Thymus (tissue), 11 donors: ENCODE measurements around the gene LINC00305. TPM values are rescaled to one million over a fixed set of nuclear protein-coding genes. Genes with fewer than 3 reads are reported as not detected.

Experiments
- DNase-seq, 9 donors: peaks; one replicate each; pipeline ENCODE4 v3.0.0-alpha.2; 2013; ENCODE audit warnings: low spot score in 9 of 9, low read depth in 6 of 9, missing footprints in 1 of 9
- H3K27ac ChIP-seq, 2 donors: one replicate each; pipeline ENCODE4 v1.5.1; 2013; ENCODE audit warnings: control low read depth in 1 of 2, low read depth in 1 of 2, low read length in 1 of 2, mild to moderate bottlenecking in 1 of 2, moderate library complexity in 1 of 2
- H3K27me3 ChIP-seq, 2 donors: one replicate each; pipeline ENCODE4 v1.5.1; 2013; ENCODE audit warnings: low read length in 1 of 2; ENCODE audit not compliant: control insufficient read depth in 2 of 2, insufficient read depth in 1 of 2
- H3K36me3 ChIP-seq, 2 donors: one replicate each; pipeline ENCODE4 v1.5.1; 2013; ENCODE audit warnings: low read length in 1 of 2, mild to moderate bottlenecking in 1 of 2, moderate library complexity in 1 of 2; ENCODE audit not compliant: control insufficient read depth in 2 of 2, insufficient read depth in 2 of 2
- H3K4me1 ChIP-seq, 2 donors: one replicate each; pipeline ENCODE4 v1.5.1; 2013; ENCODE audit warnings: low read length in 2 of 2; ENCODE audit not compliant: control insufficient read depth in 2 of 2, insufficient read depth in 2 of 2
- H3K4me3 ChIP-seq, 2 donors: one replicate each; pipeline ENCODE4 v1.5.1; 2013; ENCODE audit warnings: low read length in 2 of 2, control low read depth in 1 of 2, mild to moderate bottlenecking in 1 of 2
- H3K9me3 ChIP-seq, 2 donors: one replicate each; pipeline ENCODE4 v1.5.1; 2013; ENCODE audit warnings: low read length in 1 of 2, mild to moderate bottlenecking in 1 of 2; ENCODE audit not compliant: control insufficient read depth in 2 of 2, insufficient read depth in 1 of 2
- WGBS: extraction: QIAGEN DNeasy Blood & Tissue Kit; methylation state at CpG from one replicate; pipeline ENCODE4 v1.1.7; 2013; 5-methylcytosine and 5-hydroxymethylcytosine counted together
- polyA plus RNA-seq: library from polyadenylated mRNA; stranded (reverse); fragments of 200-250 nt; gene quantifications from one replicate; pipeline ENCODE4 v1.2.3, GENCODE V29; 2013
- total RNA-seq: library from RNA; stranded (reverse); fragments of 120-200 nt; gene quantifications from one replicate; pipeline ENCODE4 v1.2.4, GENCODE V29; 2013
- donor health status: healthy.

The LINC00305 gene
- total and polyA plus RNA-seq, 2 donors = 0.05 TPM

- Histone ChIP-seq H3K4me3 (no peak overlapping the region), H3K4me1 (no peaks in the 10 kb centered on the region), H3K27me3 (no peaks in the 10 kb centered on the region), H3K36me3 (no peaks in the 10 kb centered on the region), H3K27ac (no peak overlapping the region), H3K9me3 (no peaks in the 10 kb centered on the region)
- no peak for DNase-seq
- 96% methylated on average over 2 of the region's 2 CpGs for WGBS
These were observed 17.6 kb downstream of the LINC00305 start for GRCh38 chr18:64131314-64131713.

GRCh38 chr18:64127172-64127571 is 21.7 kb downstream of the LINC00305 start:
- WGBS = 97% methylated on average over 2 of the region's 2 CpGs
- H3K36me3 ChIP-seq = no peaks in the 10 kb centered on the region
- H3K9me3 ChIP-seq = no peaks in the 10 kb centered on the region
- no peaks in the 10 kb centered on the region for H3K4me1 ChIP-seq
- no peak for DNase-seq
- no peak overlapping the region for H3K4me3 ChIP-seq
- H3K27ac ChIP-seq = no peak overlapping the region
- H3K27me3 ChIP-seq = no peaks in the 10 kb centered on the region

- no peaks in the 10 kb centered on the region for H3K9me3 ChIP-seq
- H3K4me1 ChIP-seq = no peaks in the 10 kb centered on the region
- WGBS = 91% methylated on average over 1 of the region's 1 CpG
- H3K27me3 ChIP-seq = no peaks in the 10 kb centered on the region
- H3K4me3 ChIP-seq = no peak overlapping the region
- no peaks in the 10 kb centered on the region for H3K36me3 ChIP-seq
- DNase-seq = no peak
- no peak overlapping the region for H3K27ac ChIP-seq
These were observed 29.0 kb downstream of the LINC00305 start for GRCh38 chr18:64119916-64120315.

- no peak overlapping the region for H3K4me3 ChIP-seq
- H3K27me3 ChIP-seq = no peaks in the 10 kb centered on the region
- H3K4me1 ChIP-seq = no peaks in the 10 kb centered on the region
- no peaks in the 10 kb centered on the region for H3K36me3 ChIP-seq
- H3K9me3 ChIP-seq = no peaks in the 10 kb centered on the region
- no peak overlapping the region for H3K27ac ChIP-seq
- DNase-seq = no peak
- WGBS = over 99% methylated on average over 3 of the region's 3 CpGs
These were observed 30.5 kb downstream of the LINC00305 start for GRCh38 chr18:64118406-64118805.

- no peak for DNase-seq
- Histone ChIP-seq H3K4me3 (no peak overlapping the region), H3K9me3 (no peaks in the 10 kb centered on the region), H3K4me1 (no peaks in the 10 kb centered on the region), H3K27ac (no peak overlapping the region), H3K36me3 (no peaks in the 10 kb centered on the region), H3K27me3 (no peaks in the 10 kb centered on the region)
- WGBS = 65% methylated on average over 5 of the region's 5 CpGs
These were observed 32.2 kb downstream of the LINC00305 start for GRCh38 chr18:64116571-64117175.

- no peaks in the 10 kb centered on the region for H3K9me3 ChIP-seq
- 81% methylated on average over 3 of the region's 3 CpGs for WGBS
- H3K27me3 ChIP-seq = no peaks in the 10 kb centered on the region
- H3K27ac ChIP-seq = no peak overlapping the region
- H3K4me3 ChIP-seq = no peak overlapping the region
- no peaks in the 10 kb centered on the region for H3K36me3 ChIP-seq
- no peaks in the 10 kb centered on the region for H3K4me1 ChIP-seq
- DNase-seq = no peak
These were observed 33.0 kb downstream of the LINC00305 start for GRCh38 chr18:64115881-64116280.

- Histone ChIP-seq H3K27me3 (no peaks in the 10 kb centered on the region), H3K9me3 (no peaks in the 10 kb centered on the region), H3K4me3 (no peak overlapping the region), H3K36me3 (no peaks in the 10 kb centered on the region), H3K27ac (no peak overlapping the region), H3K4me1 (no peaks in the 10 kb centered on the region)
- DNase-seq = no peak
- WGBS = 92% methylated on average over 9 of the region's 9 CpGs
These were observed 36.9 kb downstream of the LINC00305 start for GRCh38 chr18:64111950-64112349.

GRCh38 chr18:64110692-64111480 is 38.0 kb downstream of the LINC00305 start:
- no peaks in the 10 kb centered on the region for H3K36me3 ChIP-seq
- no peak overlapping the region for H3K4me3 ChIP-seq
- no peak overlapping the region for H3K27ac ChIP-seq
- WGBS = 49% methylated on average over 7 of the region's 7 CpGs
- no peak for DNase-seq
- no peaks in the 10 kb centered on the region for H3K4me1 ChIP-seq
- no peaks in the 10 kb centered on the region for H3K9me3 ChIP-seq
- H3K27me3 ChIP-seq = no peaks in the 10 kb centered on the region

- no peaks in the 10 kb centered on the region for H3K36me3 ChIP-seq
- no peak overlapping the region for H3K4me3 ChIP-seq
- H3K9me3 ChIP-seq = no peaks in the 10 kb centered on the region
- DNase-seq = no peak
- no peaks in the 10 kb centered on the region for H3K27me3 ChIP-seq
- WGBS = 97% methylated on average over 4 of the region's 4 CpGs
- H3K27ac ChIP-seq = no peak overlapping the region
- no peaks in the 10 kb centered on the region for H3K4me1 ChIP-seq
These were observed 44.9 kb downstream of the LINC00305 start for GRCh38 chr18:64103986-64104385.
